ENCODE results near the gene FOXP1.

- TF ChIP-seq CTCF (IDR thresholded peaks at IDR 0.05) = no peak
- no peak for TF ChIP-seq POLR2AphosphoS5 (IDR thresholded peaks at IDR 0.05; ENCODE audit: low read depth, low read length)
Measured at GRCh38 chr3:71521940-71522876, 61.3 kb downstream of the FOXP1 start.

Measured in Panc1 (cell line).